Left ventricle myocardium inferior (tissue), 1 donor: Measurements from ENCODE around the gene GAB1. TPM values are rescaled to one million over a fixed set of nuclear protein-coding genes. Genes with fewer than 3 reads are reported as not detected.

Source experiments
- DNase-seq: peaks from one replicate; pipeline ENCODE4 v3.0.0-alpha.2; 2020
- H3K27ac ChIP-seq: fragments of 200-600 bp; replicated peaks from 2 replicates; pipeline ENCODE4 v1.8.0; 2021
- H3K27me3 ChIP-seq: fragments of 200-600 bp; 2 replicates; pipeline ENCODE4 v1.8.0; 2021; ENCODE audit warnings: low read depth
- H3K36me3 ChIP-seq: fragments of 200-600 bp; 2 replicates; pipeline ENCODE4 v1.8.0; 2021
- H3K4me1 ChIP-seq: fragments of 200-600 bp; 2 replicates; pipeline ENCODE4 v1.8.0; 2021
- H3K4me3 ChIP-seq: fragments of 200-600 bp; 2 replicates; pipeline ENCODE4 v1.8.0; 2021; ENCODE audit warnings: mild to moderate bottlenecking, moderate library complexity
- H3K9me3 ChIP-seq: fragments of 200-600 bp; replicated peaks from 2 replicates; pipeline ENCODE4 v1.8.0; 2021
- intact Hi-C: fragments of 100-400 bp; cut with micrococcal nuclease; formaldehyde crosslinking; loops from one replicate; pipeline ENCODE4 v1.11.0; 2022
- total RNA-seq: library from RNA; stranded (reverse); fragmentation: NEBNext Ultra II Directional; extraction: Animal tissue kit (Norgen Biotek cat#: 25700); gene quantifications from one replicate; pipeline ENCODE4 v1.2.1, GENCODE V29; 2021
- TF ChIP-seq, protein P1 (sequence below): fragments of 200-600 bp; IDR thresholded peaks from 2 replicates; pipeline ENCODE4 v1.8.0; 2021; ENCODE audit warnings: antibody characterized with exemption, mild to moderate bottlenecking, borderline replicate concordance
- donor health status: DM: no; HTN: yes; CAD: no; lungs with severe emphysema.

The GAB1 gene
- total RNA-seq, 1 donor from 2014 or later: 87.1 TPM

DNA sequence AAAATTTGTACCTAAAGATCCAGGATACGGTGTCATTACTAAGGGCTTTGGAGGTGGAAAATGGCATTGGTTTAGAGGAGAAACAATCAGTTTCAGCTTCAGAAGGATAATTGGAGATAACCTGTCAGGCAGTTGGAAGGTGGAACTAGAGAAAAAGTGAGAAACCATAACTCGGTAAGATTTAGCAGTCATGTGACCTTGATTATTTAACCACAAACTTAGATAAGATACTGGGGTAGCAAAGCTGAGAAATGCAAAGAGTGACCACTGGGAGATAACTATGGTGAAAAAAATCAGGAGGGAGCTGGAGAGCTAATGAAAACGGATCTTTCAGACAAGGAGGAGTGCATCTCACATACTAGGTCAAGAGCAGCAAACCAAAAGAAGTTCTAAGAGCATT is 118.5 kb downstream of the GAB1 start:
- TF ChIP-seq, protein P1, sequence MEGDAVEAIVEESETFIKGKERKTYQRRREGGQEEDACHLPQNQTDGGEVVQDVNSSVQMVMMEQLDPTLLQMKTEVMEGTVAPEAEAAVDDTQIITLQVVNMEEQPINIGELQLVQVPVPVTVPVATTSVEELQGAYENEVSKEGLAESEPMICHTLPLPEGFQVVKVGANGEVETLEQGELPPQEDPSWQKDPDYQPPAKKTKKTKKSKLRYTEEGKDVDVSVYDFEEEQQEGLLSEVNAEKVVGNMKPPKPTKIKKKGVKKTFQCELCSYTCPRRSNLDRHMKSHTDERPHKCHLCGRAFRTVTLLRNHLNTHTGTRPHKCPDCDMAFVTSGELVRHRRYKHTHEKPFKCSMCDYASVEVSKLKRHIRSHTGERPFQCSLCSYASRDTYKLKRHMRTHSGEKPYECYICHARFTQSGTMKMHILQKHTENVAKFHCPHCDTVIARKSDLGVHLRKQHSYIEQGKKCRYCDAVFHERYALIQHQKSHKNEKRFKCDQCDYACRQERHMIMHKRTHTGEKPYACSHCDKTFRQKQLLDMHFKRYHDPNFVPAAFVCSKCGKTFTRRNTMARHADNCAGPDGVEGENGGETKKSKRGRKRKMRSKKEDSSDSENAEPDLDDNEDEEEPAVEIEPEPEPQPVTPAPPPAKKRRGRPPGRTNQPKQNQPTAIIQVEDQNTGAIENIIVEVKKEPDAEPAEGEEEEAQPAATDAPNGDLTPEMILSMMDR: no peak
- Histone ChIP-seq H3K4me3 (no peak overlapping the region), H3K4me1 (peaks cover 27% of the 10 kb centered on the region), H3K36me3 (peaks cover 32% of the 10 kb centered on the region), H3K27ac (peak overlapping the region; percentile 37), H3K27me3 (no peaks in the 10 kb centered on the region), H3K9me3 (no peaks in the 10 kb centered on the region)
- DNase-seq: no peak
- intact Hi-C loops: loop anchor here (10.0 kb wide), 1 partner anchor 110 kb away; no protein-coding TSS in a partner anchor

DNA sequence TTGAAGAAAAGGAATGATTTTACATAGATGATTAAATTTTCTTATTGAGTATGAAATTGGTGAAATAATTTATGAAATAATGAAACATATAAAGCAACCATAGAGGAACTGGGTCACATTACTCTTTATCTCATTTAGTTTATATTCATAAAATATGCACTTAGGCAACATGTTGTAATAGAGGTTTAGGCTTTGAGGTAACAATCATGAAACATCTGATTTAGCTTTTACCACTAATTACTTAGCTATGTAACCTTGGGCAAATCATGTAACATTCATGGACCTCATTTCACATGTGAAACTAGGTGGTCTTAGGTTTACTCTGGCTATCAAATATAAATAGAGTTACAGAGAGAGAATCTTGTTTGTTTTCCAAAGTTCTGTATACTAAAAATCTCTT is 122.3 kb downstream of the GAB1 start:
- H3K36me3 ChIP-seq: peaks cover 61% of the 10 kb centered on the region
- TF ChIP-seq, protein P1: no peak

GRCh38 chr4:143473334-143474126 is 136.9 kb downstream of the GAB1 start:
- Histone ChIP-seq H3K4me1 (no peaks in the 10 kb centered on the region), H3K27ac (no peak overlapping the region), H3K9me3 (no peaks in the 10 kb centered on the region), H3K27me3 (no peaks in the 10 kb centered on the region), H3K36me3 (peaks cover 43% of the 10 kb centered on the region), H3K4me3 (no peak overlapping the region)
- intact Hi-C loops: no loop called here
- no peak for DNase-seq
- TF ChIP-seq, protein P1: no peak

More for the DNA sequence above, 122.3 kb downstream of the GAB1 start:
- intact Hi-C loops: loop anchor here (10.0 kb wide), 1 partner anchor 114 kb away; no protein-coding TSS in a partner anchor
- Histone ChIP-seq H3K4me1 (peaks cover 26% of the 10 kb centered on the region), H3K27me3 (no peaks in the 10 kb centered on the region), H3K4me3 (no peak overlapping the region), H3K27ac (no peak overlapping the region), H3K9me3 (no peaks in the 10 kb centered on the region)
- no peak for DNase-seq

DNA sequence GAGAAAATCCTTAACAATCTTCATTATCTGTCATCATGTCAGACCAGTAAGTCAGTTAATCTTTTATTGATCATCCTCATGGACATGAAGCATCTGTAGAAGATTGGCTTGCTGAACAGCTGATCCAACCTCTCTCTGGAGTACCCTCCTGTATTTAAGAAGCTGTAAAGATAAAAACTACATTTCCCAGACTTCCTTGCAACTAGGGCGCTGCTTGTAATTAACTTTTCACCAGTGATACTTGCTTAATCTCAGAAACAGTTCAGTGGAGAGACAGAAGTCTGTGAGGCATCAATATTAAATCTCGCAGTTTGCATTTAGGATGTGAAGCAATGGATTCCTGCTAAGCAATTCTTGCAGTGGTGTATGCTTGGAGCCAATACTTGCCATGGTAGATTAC is 140.8 kb downstream of the GAB1 start:
- no peak for DNase-seq
- Histone ChIP-seq H3K36me3 (peaks cover 20% of the 10 kb centered on the region), H3K9me3 (no peaks in the 10 kb centered on the region), H3K27me3 (no peaks in the 10 kb centered on the region), H3K27ac (no peak overlapping the region), H3K4me1 (peaks cover 1% of the 10 kb centered on the region), H3K4me3 (no peak overlapping the region)
- TF ChIP-seq, protein P1: no peak
- intact Hi-C loops: no loop called here

- intact Hi-C loops: loop anchor here (5.0 kb wide), 1 partner anchor 279 kb away; no protein-coding TSS in a partner anchor
- Histone ChIP-seq H3K9me3 (no peaks in the 10 kb centered on the region), H3K4me3 (no peak overlapping the region), H3K27me3 (no peaks in the 10 kb centered on the region), H3K4me1 (peaks cover 4% of the 10 kb centered on the region), H3K27ac (no peak overlapping the region), H3K36me3 (no peaks in the 10 kb centered on the region)
- no peak for DNase-seq
- TF ChIP-seq, protein P1: no peak
Observed at GRCh38 chr4:143481361-143481760, 144.7 kb downstream of the GAB1 start.
